Placental pericyte (primary cell): ENCODE measurements around the gene GRIK4. TPM values are rescaled to one million over a fixed set of nuclear protein-coding genes. Genes with fewer than 3 reads are reported as not detected.

Experiments
- total RNA-seq: library from RNA; depleted of rRNA; stranded (reverse); fragments of >200 nt; gene quantifications from 2 replicates; pipeline ENCODE4 v1.2.3, GENCODE V29; 2012

The GRIK4 gene
- total RNA-seq, result 0.22 and 0.29 TPM in 2 replicates

GRCh38 chr11:120511116-120511819, at the start of gene GRIK4:
Gene GRIK4 (plus strand): TSS chr11:120511748. CDS start chr11:120660319, 148,571 bp downstream.

GRCh38 chr11:121023848-121024751, 512.6 kb downstream of the GRIK4 start, which contains the start of gene TBCEL:
Gene TBCEL (plus strand): TSS chr11:121024102. CDS start chr11:121045691, 21,589 bp downstream.

Other genes with a start within 250 kb of the GRIK4 start
- 6.6 and 16.0 TPM in 2 replicates for gene TLCD5, start 186.4 kb upstream of the GRIK4 start, total RNA-seq
- 89.9 and 124 TPM in 2 replicates for gene ARHGEF12, start 175.3 kb upstream of the GRIK4 start, total RNA-seq